ENCODE data around the gene PYHIN1.

PYHIN1 gene

GRCh38 chr1:158931055-158931737 lies at the start of gene PYHIN1:
PYHIN1 (plus strand) TSS chr1:158931552; CDS start chr1:158936911, 5,359 bp downstream.
- DNase-seq: peak; percentile 23

GRCh38 chr1:158893654-158894053 lies 37.7 kb upstream of the PYHIN1 start:
- DNase-seq: no peak

- no peak for DNase-seq
Measured at GRCh38 chr1:158898722-158899121, 32.6 kb upstream of the PYHIN1 start.

- DNase-seq: no peak
Measured at GRCh38 chr1:158901623-158902022, 29.7 kb upstream of the PYHIN1 start.

- no peak for DNase-seq
Measured at GRCh38 chr1:158916085-158916484, 15.3 kb upstream of the PYHIN1 start.

GRCh38 chr1:158924677-158925076 lies 6.7 kb upstream of the PYHIN1 start:
- no peak for DNase-seq

GRCh38 chr1:158930504-158930903 lies 848 bp upstream of the PYHIN1 start:
- DNase-seq: no peak

GRCh38 chr1:158932171-158932570 lies 819 bp downstream of the PYHIN1 start:
- no peak for DNase-seq

GRCh38 chr1:158933621-158934020 lies 2.3 kb downstream of the PYHIN1 start:
- DNase-seq: no peak

GRCh38 chr1:158939180-158939579 lies 7.8 kb downstream of the PYHIN1 start:
- DNase-seq: no peak

- no peak for DNase-seq
Measured at GRCh38 chr1:158941317-158941716, 10.0 kb downstream of the PYHIN1 start.

- no peak for DNase-seq
Measured at GRCh38 chr1:158942490-158942889, 11.1 kb downstream of the PYHIN1 start.

GRCh38 chr1:158943059-158943458 lies 11.7 kb downstream of the PYHIN1 start:
- DNase-seq: no peak

- peak; percentile 14 for DNase-seq
Measured at GRCh38 chr1:158945061-158945460, 13.7 kb downstream of the PYHIN1 start.

- DNase-seq: no peak
Measured at GRCh38 chr1:158946785-158947184, 15.4 kb downstream of the PYHIN1 start.

- DNase-seq: no peak
Measured at GRCh38 chr1:158951956-158952355, 20.6 kb downstream of the PYHIN1 start.

- peak; percentile 26 for DNase-seq
Measured at GRCh38 chr1:158952416-158952815, 21.1 kb downstream of the PYHIN1 start.

- no peak for DNase-seq
Measured at GRCh38 chr1:158961178-158961577, 29.8 kb downstream of the PYHIN1 start.

- DNase-seq: no peak
Measured at GRCh38 chr1:158962983-158963382, 31.6 kb downstream of the PYHIN1 start.

GRCh38 chr1:158969166-158969565 lies 37.8 kb downstream of the PYHIN1 start:
- no peak for DNase-seq

GRCh38 chr1:158969855-158970254 lies 38.5 kb downstream of the PYHIN1 start:
- DNase-seq: no peak

- DNase-seq: peak; percentile 61
Measured at GRCh38 chr1:158972841-158973240, 41.5 kb downstream of the PYHIN1 start.

GRCh38 chr1:158976219-158976618 lies 44.9 kb downstream of the PYHIN1 start:
- no peak for DNase-seq

GRCh38 chr1:158978730-158979129 lies 47.4 kb downstream of the PYHIN1 start:
- no peak for DNase-seq

- no peak for DNase-seq
Measured at GRCh38 chr1:158979229-158979628, 47.9 kb downstream of the PYHIN1 start.

Measured in hematopoietic multipotent progenitor cell treated with erythropoietin and hydrocortisone succinate and interleukin-3 and kit ligand, for 6 days (in vitro differentiated cells).